OCI-LY7 (cell line): Measurements from ENCODE around the gene CTSH.

Experiments used
- CTCF ChIP-seq: fragments of 200-600 bp; sonication (generic); conservative IDR thresholded peaks from 2 replicates; pipeline ENCODE4 v1.5.1; 2014; ENCODE audit warnings: mild to moderate bottlenecking, antibody characterized with exemption, low read length, moderate library complexity, mixed read lengths
- EZH2phosphoT487 ChIP-seq: fragments of 200-600 bp; sonication (generic); IDR thresholded peaks from 2 replicates; pipeline ENCODE4 v1.6.1; 2018; ENCODE audit warnings: low read depth, borderline replicate concordance, mild to moderate bottlenecking, mixed run types, antibody characterized with exemption, low read length, moderate library complexity, mixed read lengths

GRCh38 chr15:78957416-78958093, 12.7 kb upstream of the CTSH start:
- TF ChIP-seq CTCF (no peak), EZH2phosphoT487 (no peak)
